ENCODE measurements around the gene FZD8. TPM values are rescaled to one million over a fixed set of nuclear protein-coding genes. Genes with fewer than 3 reads are reported as not detected.

The FZD8 gene
- total RNA-seq, 1 donor from 2014 or later, result 45.9 TPM

DNA sequence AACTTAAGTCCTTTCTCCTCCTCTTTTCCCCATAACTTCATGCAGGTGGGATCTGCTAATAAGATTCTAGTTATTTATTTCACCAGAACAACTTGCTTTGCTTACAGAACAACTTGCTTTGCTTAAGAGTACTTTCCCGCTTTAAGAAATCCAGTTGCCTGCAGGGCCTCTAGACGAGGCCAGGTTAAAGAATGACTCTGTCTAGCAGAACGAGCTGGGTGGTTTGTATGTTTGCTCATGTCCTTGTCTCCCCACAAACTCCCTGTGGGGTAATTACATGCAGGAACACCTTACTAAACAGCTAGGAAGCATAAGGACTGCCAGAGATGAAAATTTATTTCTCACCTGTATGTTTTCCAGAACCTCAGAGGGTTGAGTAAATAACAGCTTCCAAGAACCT lies 8.8 kb upstream of the FZD8 start:
- Mint-ChIP-seq H3K36me3 (ENCODE audit: low read depth, unreplicated experiment) (no peaks in the 10 kb centered on the region), H3K4me3 (ENCODE audit: unreplicated experiment) (no peak overlapping the region), H3K4me1 (ENCODE audit: unreplicated experiment) (no peaks in the 10 kb centered on the region), H3K27ac (ENCODE audit: unreplicated experiment) (no peak overlapping the region), H3K27me3 (ENCODE audit: unreplicated experiment) (peaks cover 2% of the 10 kb centered on the region), H3K9me3 (ENCODE audit: unreplicated experiment) (no peaks in the 10 kb centered on the region)
- DNase-seq (ENCODE audit: low spot score), result no peak
- TF ChIP-seq CTCF (IDR thresholded peaks at IDR 0.05; ENCODE audit: unreplicated experiment), result no peak

GRCh38 chr10:35644050-35644950 lies 2.2 kb upstream of the FZD8 start:
- H3K27ac Mint-ChIP-seq (ENCODE audit: unreplicated experiment), result peak overlapping the region; percentile 73
- H3K4me1 Mint-ChIP-seq (ENCODE audit: unreplicated experiment), result peaks cover 12% of the 10 kb centered on the region
- H3K4me3 Mint-ChIP-seq (ENCODE audit: unreplicated experiment), result peak overlapping the region; percentile 95
- no peak for DNase-seq (ENCODE audit: low spot score)
- TF ChIP-seq CTCF (IDR thresholded peaks at IDR 0.05; ENCODE audit: unreplicated experiment), result no peak
- no peaks in the 10 kb centered on the region for H3K9me3 Mint-ChIP-seq (ENCODE audit: unreplicated experiment)
- H3K36me3 Mint-ChIP-seq (ENCODE audit: low read depth, unreplicated experiment), result no peaks in the 10 kb centered on the region
- peaks cover 11% of the 10 kb centered on the region for H3K27me3 Mint-ChIP-seq (ENCODE audit: unreplicated experiment)

DNA sequence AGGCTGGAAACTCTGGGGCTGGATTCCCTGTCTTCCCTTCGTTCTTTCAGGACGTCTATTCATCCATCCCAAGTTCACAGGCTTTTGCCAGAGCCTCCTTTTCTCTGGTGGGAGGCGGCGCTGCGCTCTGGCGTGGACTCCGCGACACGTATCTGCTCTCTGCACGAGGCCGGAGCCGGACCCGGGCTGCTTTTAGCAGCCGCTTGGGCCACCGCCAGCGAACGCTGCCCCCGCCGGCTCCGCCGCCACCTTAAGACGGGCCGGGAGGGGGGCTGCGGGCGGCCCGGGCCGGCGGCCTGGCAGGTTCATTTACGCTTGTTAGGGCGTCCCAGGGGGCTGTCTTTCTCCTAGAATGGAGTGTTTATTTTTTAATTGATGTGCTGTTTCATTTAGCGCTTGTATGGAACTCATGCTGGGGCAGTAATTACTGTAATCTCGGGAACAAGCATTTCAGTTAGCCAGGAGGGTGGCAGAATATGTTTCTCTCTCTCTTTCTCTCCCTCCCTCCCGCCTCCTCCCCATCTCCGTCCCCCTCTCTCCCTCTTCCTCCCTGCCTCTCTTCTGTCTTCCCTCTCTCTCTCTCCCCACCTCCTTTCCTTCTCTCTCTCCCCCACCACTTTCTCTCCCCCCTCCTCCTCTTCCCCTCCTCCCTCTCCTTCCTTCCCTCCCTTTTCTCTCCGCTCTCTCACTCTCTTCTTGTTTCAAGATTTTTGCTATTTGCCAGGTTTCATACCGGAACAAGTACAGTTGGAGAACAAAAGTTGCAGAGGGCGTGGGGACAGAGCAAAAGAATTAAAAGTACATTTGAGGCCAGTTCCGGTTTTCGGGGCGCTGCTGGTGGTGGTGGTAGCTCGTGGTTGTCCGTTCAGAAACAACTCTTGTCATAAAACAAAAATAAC lies 1.3 kb upstream of the FZD8 start:
- Mint-ChIP-seq H3K36me3 (ENCODE audit: low read depth, unreplicated experiment) (peaks cover 4% of the 10 kb centered on the region), H3K4me1 (ENCODE audit: unreplicated experiment) (peaks cover 17% of the 10 kb centered on the region), H3K27ac (ENCODE audit: unreplicated experiment) (peak overlapping the region; percentile 73), H3K4me3 (ENCODE audit: unreplicated experiment) (peak overlapping the region; percentile 95), H3K9me3 (ENCODE audit: unreplicated experiment) (no peaks in the 10 kb centered on the region), H3K27me3 (ENCODE audit: unreplicated experiment) (peaks cover 16% of the 10 kb centered on the region)
- peak; percentile 68 for DNase-seq (ENCODE audit: low spot score)
- TF ChIP-seq CTCF (IDR thresholded peaks at IDR 0.05; ENCODE audit: unreplicated experiment), result no peak

DNA sequence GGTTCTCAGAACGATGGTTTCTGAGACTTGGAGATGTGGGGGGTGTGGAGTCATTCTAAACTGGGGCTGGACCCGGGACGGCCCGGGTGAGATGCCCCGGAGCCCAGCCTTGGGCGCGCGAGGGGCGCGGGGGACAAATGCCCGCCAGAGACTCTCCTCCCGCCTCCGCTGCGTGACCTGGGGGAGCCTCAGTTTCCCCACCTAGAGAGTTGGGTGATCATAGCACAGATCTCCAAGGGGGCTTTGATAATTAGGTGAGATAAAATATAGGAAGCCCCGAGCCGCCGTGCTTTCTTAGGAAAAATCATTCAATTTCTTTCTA lies 658 bp upstream of the FZD8 start:
- no peak for DNase-seq (ENCODE audit: low spot score)

More for the DNA sequence above, 658 bp upstream of the FZD8 start:
- Mint-ChIP-seq H3K4me3 (ENCODE audit: unreplicated experiment) (peak overlapping the region; percentile 95), H3K27ac (ENCODE audit: unreplicated experiment) (no peak overlapping the region), H3K4me1 (ENCODE audit: unreplicated experiment) (peaks cover 17% of the 10 kb centered on the region), H3K36me3 (ENCODE audit: low read depth, unreplicated experiment) (peaks cover 4% of the 10 kb centered on the region), H3K9me3 (ENCODE audit: unreplicated experiment) (no peaks in the 10 kb centered on the region), H3K27me3 (ENCODE audit: unreplicated experiment) (peaks cover 16% of the 10 kb centered on the region)
- TF ChIP-seq CTCF (IDR thresholded peaks at IDR 0.05; ENCODE audit: unreplicated experiment), result no peak

Data from endothelial cell (in vitro differentiated cells).